ENCODE results near the gene RABEPK. TPM values are rescaled to one million over a fixed set of nuclear protein-coding genes. Genes with fewer than 3 reads are reported as not detected.
"Not testable (repeated sequence)": the region's sequence is repeated elsewhere in the genome, so short reads cannot be mapped to it uniquely, and the experiment has no call there.

The RABEPK gene
- total RNA-seq, 2 experiments from 2014 or later: 15.0 to 15.3 TPM

- Mint-ChIP-seq H3K27me3 (ENCODE audit: low read depth) (peaks cover 4% of the 10 kb centered on the region), H3K27ac (no peak overlapping the region), H3K36me3 (ENCODE audit: low read depth) (no peaks in the 10 kb centered on the region), H3K4me3 (no peak overlapping the region), H3K4me1 (ENCODE audit: low read depth) (peaks cover 6% of the 10 kb centered on the region), H3K9me3 (ENCODE audit: insufficient read depth) (no peaks in the 10 kb centered on the region)
- ChIA-PET POLR2A (interaction anchor here (0.6 to 2.2 kb wide), 2 partner anchors 11 to 14 kb away, joined by 4 to 21 read pairs; partner anchors contain the start of gene HSPA5), CTCF (interaction anchor here (0.6 to 1.9 kb wide), 12 partner anchors 10 to 152 kb away, joined by 3 to 14 read pairs (median 4); partner anchors contain the start of gene HSPA5)
- ATAC-seq (peak; percentile 53), DNase-seq (peak; percentile 34)
Observed at GRCh38 chr9:125255781-125256391, 55.5 kb downstream of the RABEPK start.

DNA sequence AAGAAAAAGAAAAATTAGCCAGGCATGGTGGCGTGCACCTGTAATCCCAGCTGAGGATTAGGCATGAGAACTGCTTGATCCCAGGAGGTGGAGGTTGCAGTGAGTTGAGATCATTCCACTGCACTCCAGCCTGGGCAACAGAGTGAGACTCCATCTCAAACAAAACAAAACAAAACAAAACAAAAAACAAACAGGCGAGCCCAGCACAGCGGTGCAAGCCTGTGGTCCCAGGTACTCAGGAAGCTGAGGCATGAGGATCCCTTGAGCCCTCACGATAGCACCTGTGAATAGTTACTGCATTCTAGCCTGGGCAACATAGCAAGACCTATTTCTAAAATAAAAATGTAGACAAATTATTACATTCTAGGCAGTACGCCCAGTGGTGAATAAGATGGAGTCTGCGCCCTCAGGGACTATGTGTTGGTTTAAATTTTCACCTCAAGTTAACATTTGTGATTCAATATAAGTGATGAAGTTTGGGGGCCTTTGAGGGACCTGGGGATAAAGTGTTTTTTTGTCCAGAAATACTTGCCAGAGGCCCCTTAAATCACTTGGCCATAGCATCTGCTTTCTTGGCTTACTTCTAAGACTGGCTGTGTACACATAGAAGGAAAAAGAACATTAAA is 57.9 kb downstream of the RABEPK start:
- no peak for DNase-seq

DNA sequence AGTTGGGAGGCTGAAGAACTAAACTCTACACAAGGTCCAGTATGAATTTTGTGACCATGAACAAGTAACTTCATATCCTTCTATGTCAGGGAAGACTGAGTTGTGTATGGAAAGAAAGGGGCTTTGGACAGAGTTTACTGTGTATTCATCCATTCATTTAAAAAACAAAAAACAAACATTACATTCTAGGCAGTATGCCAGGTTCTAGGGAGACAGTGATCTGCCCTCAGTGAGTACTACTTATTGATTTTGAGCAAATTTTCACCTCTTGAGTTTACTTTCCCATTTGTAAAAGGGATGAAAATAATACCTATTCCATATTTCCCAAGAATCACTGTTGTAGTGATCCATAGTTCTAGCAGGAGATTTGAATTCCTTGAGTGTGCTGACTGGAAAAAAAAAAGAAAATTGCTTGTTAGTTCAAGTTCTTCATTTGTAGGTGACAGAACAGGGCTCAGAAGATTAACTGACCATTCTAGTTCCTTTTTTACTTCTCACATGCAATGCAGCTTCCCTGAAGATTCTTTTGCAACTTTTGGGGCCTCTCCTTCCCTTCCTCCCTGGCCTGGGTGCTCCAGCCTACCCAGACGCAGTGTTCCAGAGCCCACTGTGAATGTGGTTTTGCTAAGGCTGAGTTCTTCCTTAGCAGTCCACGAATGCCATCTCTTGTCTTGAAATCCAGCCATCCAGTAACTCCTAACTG is 58.6 kb downstream of the RABEPK start:
- no peak overlapping the region for H3K4me3 Mint-ChIP-seq
- ChIA-PET CTCF (no interaction called here), POLR2A (no interaction called here)
- no peak for DNase-seq
- no peaks in the 10 kb centered on the region for H3K9me3 Mint-ChIP-seq (ENCODE audit: insufficient read depth)
- peaks cover 13% of the 10 kb centered on the region for H3K36me3 Mint-ChIP-seq (ENCODE audit: low read depth)
- ATAC-seq: no peak
- H3K27me3 Mint-ChIP-seq (ENCODE audit: low read depth): peaks cover 4% of the 10 kb centered on the region
- peaks cover 31% of the 10 kb centered on the region for H3K4me1 Mint-ChIP-seq (ENCODE audit: low read depth)
- no peak overlapping the region for H3K27ac Mint-ChIP-seq

More for the DNA sequence above, 57.9 kb downstream of the RABEPK start:
- ATAC-seq: no peak
- no peak overlapping the region for H3K27ac Mint-ChIP-seq
- CTCF ChIA-PET: no interaction called here
- POLR2A ChIA-PET: interaction anchor here (1.1 kb wide), 1 partner anchor 16 kb away, joined by 3 read pairs; no protein-coding TSS in a partner anchor
- peaks cover 4% of the 10 kb centered on the region for H3K27me3 Mint-ChIP-seq (ENCODE audit: low read depth)
- H3K36me3 Mint-ChIP-seq (ENCODE audit: low read depth): peaks cover 8% of the 10 kb centered on the region
- H3K4me1 Mint-ChIP-seq (ENCODE audit: low read depth): peaks cover 24% of the 10 kb centered on the region
- H3K9me3 Mint-ChIP-seq (ENCODE audit: insufficient read depth): no peaks in the 10 kb centered on the region
- no peak overlapping the region for H3K4me3 Mint-ChIP-seq

DNA sequence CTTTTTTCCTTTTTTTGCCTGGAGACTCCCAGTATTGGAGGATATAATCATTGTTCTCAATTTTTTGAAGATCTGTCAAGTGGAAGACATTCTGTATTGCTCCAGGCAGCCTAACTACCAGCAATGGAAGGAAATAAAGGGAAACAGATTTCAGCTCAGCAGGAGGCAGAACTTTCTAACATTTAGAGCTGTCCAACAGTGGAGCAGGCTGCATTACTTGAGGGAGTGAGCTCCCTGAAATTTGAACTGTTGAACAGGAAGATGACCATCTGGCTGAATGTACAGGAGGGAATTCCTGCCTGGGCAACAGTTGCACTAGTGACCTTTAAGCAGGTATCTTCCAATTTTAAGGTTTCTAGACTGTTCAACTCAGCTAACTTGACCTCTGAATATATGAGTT is 60.2 kb downstream of the RABEPK start:
- peaks cover 21% of the 10 kb centered on the region for H3K36me3 Mint-ChIP-seq (ENCODE audit: low read depth)
- peaks cover under 1% of the 10 kb centered on the region for H3K27me3 Mint-ChIP-seq (ENCODE audit: low read depth)
- H3K9me3 Mint-ChIP-seq (ENCODE audit: insufficient read depth): no peaks in the 10 kb centered on the region
- DNase-seq (no peak), ATAC-seq (no peak)
- peak overlapping the region; percentile 94 for H3K27ac Mint-ChIP-seq
- ChIA-PET CTCF (interaction anchor here (1.3 to 2.2 kb wide), 3 partner anchors 19 to 117 kb away, joined by 3 to 13 read pairs (median 3); partner anchors contain the start of genes HSPA5 and SCAI), POLR2A (interaction anchor here (0.6 to 5.2 kb wide), 5 partner anchors 19 to 1262 kb away, joined by 3 to 89 read pairs (median 3); partner anchors contain the start of gene HSPA5)
- H3K4me1 Mint-ChIP-seq (ENCODE audit: low read depth): peaks cover 44% of the 10 kb centered on the region
- H3K4me3 Mint-ChIP-seq: peak overlapping the region; percentile 99

DNA sequence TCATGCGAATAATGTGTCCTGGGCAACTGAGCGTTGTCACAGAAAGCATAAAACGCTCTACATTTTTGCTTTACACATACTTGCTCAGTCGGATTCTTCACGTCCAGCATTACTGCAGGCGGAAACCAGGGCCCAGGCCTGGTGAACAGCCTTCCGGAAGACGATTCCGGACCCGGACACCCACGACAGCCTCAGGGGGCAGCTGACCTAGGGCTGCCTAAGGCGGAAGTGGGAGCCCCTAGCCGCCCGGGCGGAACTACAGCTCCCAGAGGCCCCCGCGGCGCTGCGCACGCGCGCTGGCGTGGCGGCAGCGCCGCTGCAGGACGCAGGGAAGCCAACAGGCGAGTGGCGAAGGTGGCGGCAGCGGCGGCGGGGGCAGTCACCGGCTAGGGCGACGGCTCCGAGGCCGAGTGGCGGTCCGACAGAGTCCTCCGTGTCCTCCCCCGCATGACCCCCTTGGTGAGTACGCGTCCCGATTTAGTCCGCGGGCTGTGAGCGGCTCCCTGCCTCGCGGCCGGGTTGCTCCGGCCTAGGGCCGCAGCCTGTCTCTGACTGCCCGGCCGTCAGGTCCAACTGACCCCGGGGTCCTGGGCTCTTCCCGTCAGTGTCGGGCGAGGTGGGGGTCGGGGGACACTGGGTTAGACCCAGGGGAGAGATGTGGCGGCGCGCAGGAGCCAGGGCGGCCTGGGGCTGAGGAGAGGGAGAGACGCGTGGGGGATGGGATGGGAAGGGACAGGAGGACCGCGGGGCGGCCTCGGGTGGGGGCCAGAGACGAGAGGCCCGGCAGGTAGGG is 61.4 kb downstream of the RABEPK start, which contains the start of gene GAPVD1:
Gene GAPVD1, plus strand, starts transcription at position 326 of the 793 bp plus-strand sequence. CDS start 37,096 bp downstream, outside the sequence.
- H3K27ac Mint-ChIP-seq: peak within 1 kb of the TSS; percentile 96
- H3K36me3 Mint-ChIP-seq (ENCODE audit: low read depth): peaks cover 28% of the 10 kb centered on the region
- POLR2A ChIA-PET: interaction anchor here (0.7 to 5.2 kb wide), 6 partner anchors 20 to 1263 kb away, joined by 3 to 89 read pairs (median 3); partner anchors contain the start of genes ARPC5L, HSPA5 and RPL35
- no peaks in the 10 kb centered on the region for H3K27me3 Mint-ChIP-seq (ENCODE audit: low read depth)
- H3K9me3 Mint-ChIP-seq (ENCODE audit: insufficient read depth): no peaks in the 10 kb centered on the region
- peak within 1 kb of the TSS; percentile 99 for H3K4me3 Mint-ChIP-seq
- ATAC-seq: peak; percentile 95
- CTCF ChIA-PET: interaction anchor here (0.6 to 2.2 kb wide), 7 partner anchors 14 to 401 kb away, joined by 3 to 13 read pairs (median 3); partner anchors contain the start of genes HSPA5 and SCAI
- H3K4me1 Mint-ChIP-seq (ENCODE audit: low read depth): peaks cover 44% of the 10 kb centered on the region
- DNase-seq: peak; percentile 92

DNA sequence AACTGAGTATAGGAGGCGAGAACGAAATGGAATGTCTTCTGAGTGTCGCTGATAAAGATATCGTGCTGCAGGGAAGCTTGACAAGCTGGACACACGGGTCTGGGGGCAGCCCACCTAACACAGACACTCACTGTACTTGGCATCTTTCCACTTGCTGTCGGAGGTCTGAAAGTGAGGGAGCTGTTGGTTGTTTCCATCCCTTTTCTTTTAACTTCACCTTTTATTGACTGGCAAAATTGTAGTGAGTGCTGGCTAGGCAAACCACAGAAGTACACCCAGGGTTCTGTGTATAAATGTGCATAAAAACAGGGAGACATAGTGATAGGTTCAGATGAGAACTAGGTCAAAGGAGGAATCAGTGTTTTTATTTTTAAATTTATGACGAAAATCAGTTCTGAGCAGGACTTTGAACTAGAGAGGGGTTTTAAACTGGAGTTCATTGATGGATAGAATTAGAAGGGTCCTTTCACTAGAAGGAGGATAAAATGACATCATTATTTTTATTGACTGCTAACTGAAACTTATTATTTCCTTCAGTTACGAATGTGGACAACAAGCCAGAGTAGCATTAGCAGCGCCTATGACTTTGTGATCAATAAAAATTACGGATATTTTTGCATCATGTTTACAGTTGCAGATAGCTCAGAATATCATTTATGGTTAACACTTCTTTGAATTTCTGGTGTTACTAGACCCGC is 62.1 kb downstream of the RABEPK start:
- CTCF ChIA-PET: interaction anchor here (0.6 to 1.9 kb wide), 3 partner anchors 15 to 402 kb away, joined by 3 to 6 read pairs (median 3); no protein-coding TSS in a partner anchor
- Mint-ChIP-seq H3K4me3 (peak overlapping the region; percentile 99), H3K9me3 (ENCODE audit: insufficient read depth) (no peaks in the 10 kb centered on the region), H3K27ac (peak overlapping the region; percentile 96), H3K36me3 (ENCODE audit: low read depth) (peaks cover 32% of the 10 kb centered on the region), H3K4me1 (ENCODE audit: low read depth) (peaks cover 44% of the 10 kb centered on the region), H3K27me3 (ENCODE audit: low read depth) (no peaks in the 10 kb centered on the region)
- no peak for DNase-seq
- peak; percentile 8 for ATAC-seq
- POLR2A ChIA-PET: interaction anchor here (2.1 to 5.2 kb wide), 2 partner anchors 21 to 26 kb away, joined by 7 to 89 read pairs; partner anchors contain the start of gene HSPA5

DNA sequence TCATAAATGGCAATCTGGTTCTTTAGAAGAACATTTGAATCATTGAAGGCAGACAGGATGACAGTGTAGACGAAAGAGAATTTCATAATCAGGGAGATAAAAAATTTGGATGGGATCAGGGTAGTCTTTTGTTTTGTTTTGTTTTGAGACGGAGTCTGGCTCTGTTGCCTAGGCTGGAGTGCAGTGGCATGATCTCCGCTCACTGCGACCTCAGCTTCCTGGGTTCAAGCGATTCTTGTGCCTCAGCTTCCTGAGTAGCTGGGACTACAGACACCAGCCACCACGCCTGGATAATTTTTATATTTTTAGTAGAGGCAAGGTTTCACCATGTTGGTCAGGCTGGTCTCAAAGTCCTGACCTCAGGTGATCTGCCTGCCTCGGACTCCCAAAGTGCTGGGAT is 63.7 kb downstream of the RABEPK start:
- H3K27me3 Mint-ChIP-seq (ENCODE audit: low read depth); H3K9me3 Mint-ChIP-seq (ENCODE audit: insufficient read depth): not testable (repeated sequence)
- ATAC-seq (peak; percentile 31), DNase-seq (peak; percentile 55)
- Mint-ChIP-seq H3K4me1 (ENCODE audit: low read depth) (peaks cover 46% of the 10 kb centered on the region), H3K4me3 (peak overlapping the region; percentile 99), H3K36me3 (ENCODE audit: low read depth) (peaks cover 41% of the 10 kb centered on the region), H3K27ac (peak overlapping the region; percentile 71)
- CTCF ChIA-PET: interaction anchor here (1.2 kb wide), 1 partner anchor 103 kb away, joined by 3 read pairs; no protein-coding TSS in a partner anchor
- POLR2A ChIA-PET: interaction anchor here (5.2 kb wide), 1 partner anchor 23 kb away, joined by 89 read pairs; the partner anchor contains the start of gene HSPA5

- ATAC-seq (no peak), DNase-seq (no peak)
- H3K27me3 Mint-ChIP-seq (ENCODE audit: low read depth): no peaks in the 10 kb centered on the region
- no peaks in the 10 kb centered on the region for H3K9me3 Mint-ChIP-seq (ENCODE audit: insufficient read depth)
- ChIA-PET POLR2A (interaction anchor here (0.7 to 0.9 kb wide), 2 partner anchors 16 to 78 kb away, joined by 3 read pairs; no protein-coding TSS in a partner anchor), CTCF (no interaction called here)
- peaks cover 22% of the 10 kb centered on the region for H3K4me1 Mint-ChIP-seq (ENCODE audit: low read depth)
- H3K4me3 Mint-ChIP-seq: no peak overlapping the region
- no peak overlapping the region for H3K27ac Mint-ChIP-seq
- H3K36me3 Mint-ChIP-seq (ENCODE audit: low read depth): peaks cover 53% of the 10 kb centered on the region
Observed at GRCh38 chr9:125268394-125269013, 68.2 kb downstream of the RABEPK start.

DNA sequence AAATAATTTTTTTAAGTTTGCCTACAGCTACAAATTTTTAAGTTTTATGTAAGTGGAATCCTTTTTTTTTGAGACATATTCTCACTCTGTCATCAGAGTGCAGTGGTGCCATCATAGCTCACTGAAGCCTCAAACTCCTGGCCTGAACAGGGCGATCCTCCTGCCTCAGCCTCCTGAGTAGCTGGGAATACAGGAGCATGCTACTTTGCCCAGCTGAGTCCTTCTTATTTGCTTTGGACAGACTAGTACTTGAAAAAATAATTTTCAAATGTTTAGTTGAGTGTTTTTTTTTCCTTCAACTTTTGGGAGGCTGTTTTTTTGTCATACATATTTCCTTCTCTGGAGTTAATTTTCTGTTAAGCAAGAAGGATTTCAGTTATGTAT is 68.7 kb downstream of the RABEPK start:
- DNase-seq: no peak
- Mint-ChIP-seq H3K27me3 (ENCODE audit: low read depth) (no peaks in the 10 kb centered on the region), H3K27ac (no peak overlapping the region), H3K9me3 (ENCODE audit: insufficient read depth) (no peaks in the 10 kb centered on the region), H3K36me3 (ENCODE audit: low read depth) (peaks cover 50% of the 10 kb centered on the region), H3K4me3 (no peak overlapping the region), H3K4me1 (ENCODE audit: low read depth) (peaks cover 17% of the 10 kb centered on the region)
- ATAC-seq: no peak
- CTCF ChIA-PET: no interaction called here
- POLR2A ChIA-PET: no interaction called here

- Mint-ChIP-seq H3K36me3 (ENCODE audit: low read depth) (peaks cover 38% of the 10 kb centered on the region), H3K4me1 (ENCODE audit: low read depth) (peaks cover 4% of the 10 kb centered on the region), H3K4me3 (no peak overlapping the region), H3K27me3 (ENCODE audit: low read depth) (no peaks in the 10 kb centered on the region), H3K27ac (no peak overlapping the region), H3K9me3 (ENCODE audit: insufficient read depth) (no peaks in the 10 kb centered on the region)
- CTCF ChIA-PET: no interaction called here
- DNase-seq (no peak), ATAC-seq (no peak)
- POLR2A ChIA-PET: no interaction called here
Observed at GRCh38 chr9:125271081-125271480, 70.7 kb downstream of the RABEPK start.

Data from activated CD8-positive, alpha-beta T cell treated with anti-CD3 and anti-CD28 coated beads, Interleukin-2, amount 10 ng/mL, durations not matched to agents 7 days and 5 days (primary cell).